ENCODE measurements around the gene FAM163B.

Gene FAM163B

DNA sequence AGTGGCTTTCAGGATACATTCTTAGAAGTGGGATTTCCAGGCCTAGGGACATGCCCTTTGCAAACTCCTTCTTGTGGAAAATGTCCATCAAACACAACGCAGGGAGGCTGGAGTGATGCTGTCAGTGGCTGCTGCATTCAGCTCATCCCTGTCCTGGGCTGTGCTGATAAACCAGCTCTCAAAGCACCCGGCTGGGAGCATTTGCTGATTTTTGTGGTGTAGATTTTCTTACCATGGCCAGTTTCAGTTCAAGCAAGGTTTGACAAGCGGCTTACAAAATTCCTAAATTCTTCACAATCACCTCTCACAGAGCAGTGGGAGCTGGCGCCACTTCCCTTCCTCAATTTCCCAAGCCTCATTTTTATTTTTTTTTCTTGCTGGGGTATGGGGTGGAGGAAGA, 28.2 kb downstream of the FAM163B start:
- H3K4me3 ChIP-seq (ENCODE audit: low read length): no peak overlapping the region
- no peak for TF ChIP-seq ZNF274 (IDR thresholded peaks at IDR 0.05; ENCODE audit: low read depth, low read length)

GRCh38 chr9:133580419-133580738, 28.8 kb downstream of the FAM163B start:
- H3K4me3 ChIP-seq (ENCODE audit: low read length): no peak overlapping the region
- TF ChIP-seq ZNF274 (IDR thresholded peaks at IDR 0.05; ENCODE audit: low read depth, low read length): no peak

DNA sequence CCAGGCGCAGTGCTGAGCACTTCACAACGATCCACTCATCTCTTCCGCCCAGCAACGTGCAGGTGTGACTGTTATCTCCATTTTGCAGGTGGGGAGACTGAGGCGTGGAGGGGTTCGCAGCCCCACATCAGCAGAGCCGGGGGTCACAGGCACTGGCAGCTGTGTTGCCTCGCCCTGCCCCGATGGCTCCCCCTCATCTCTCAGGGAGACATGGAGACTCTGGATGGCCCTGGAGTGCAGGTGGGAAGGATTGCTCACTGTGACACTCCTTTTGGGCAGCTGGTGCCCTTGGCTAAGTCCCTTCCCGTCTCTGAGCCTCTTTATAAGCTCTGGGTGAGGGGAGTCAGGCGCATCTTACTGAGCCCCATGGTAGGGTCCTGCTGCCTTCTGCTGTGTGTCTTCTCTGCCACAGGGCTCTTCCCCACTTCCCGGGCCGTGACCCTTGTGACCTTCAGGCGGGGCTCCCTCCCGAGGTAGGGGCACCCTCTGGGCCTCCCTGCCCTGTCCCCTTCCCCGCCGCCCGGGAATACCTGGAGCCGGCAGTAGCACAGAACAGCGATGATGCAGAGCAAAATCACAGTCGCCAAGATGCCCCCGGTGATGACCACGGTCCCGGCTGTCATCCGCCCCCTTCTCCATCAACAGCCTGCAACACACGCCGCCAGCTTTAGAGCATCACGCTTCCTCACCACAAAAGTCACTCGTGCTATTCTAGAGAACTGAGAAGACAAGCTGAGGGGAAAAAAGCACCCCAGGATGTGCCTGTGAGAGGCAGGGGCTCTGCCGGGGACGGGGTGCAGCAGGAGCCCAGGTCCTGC, 29.4 kb downstream of the FAM163B start:
- TF ChIP-seq ZNF274 (IDR thresholded peaks at IDR 0.05; ENCODE audit: low read depth, low read length): no peak
- H3K4me3 ChIP-seq (ENCODE audit: low read length): no peak overlapping the region

DNA sequence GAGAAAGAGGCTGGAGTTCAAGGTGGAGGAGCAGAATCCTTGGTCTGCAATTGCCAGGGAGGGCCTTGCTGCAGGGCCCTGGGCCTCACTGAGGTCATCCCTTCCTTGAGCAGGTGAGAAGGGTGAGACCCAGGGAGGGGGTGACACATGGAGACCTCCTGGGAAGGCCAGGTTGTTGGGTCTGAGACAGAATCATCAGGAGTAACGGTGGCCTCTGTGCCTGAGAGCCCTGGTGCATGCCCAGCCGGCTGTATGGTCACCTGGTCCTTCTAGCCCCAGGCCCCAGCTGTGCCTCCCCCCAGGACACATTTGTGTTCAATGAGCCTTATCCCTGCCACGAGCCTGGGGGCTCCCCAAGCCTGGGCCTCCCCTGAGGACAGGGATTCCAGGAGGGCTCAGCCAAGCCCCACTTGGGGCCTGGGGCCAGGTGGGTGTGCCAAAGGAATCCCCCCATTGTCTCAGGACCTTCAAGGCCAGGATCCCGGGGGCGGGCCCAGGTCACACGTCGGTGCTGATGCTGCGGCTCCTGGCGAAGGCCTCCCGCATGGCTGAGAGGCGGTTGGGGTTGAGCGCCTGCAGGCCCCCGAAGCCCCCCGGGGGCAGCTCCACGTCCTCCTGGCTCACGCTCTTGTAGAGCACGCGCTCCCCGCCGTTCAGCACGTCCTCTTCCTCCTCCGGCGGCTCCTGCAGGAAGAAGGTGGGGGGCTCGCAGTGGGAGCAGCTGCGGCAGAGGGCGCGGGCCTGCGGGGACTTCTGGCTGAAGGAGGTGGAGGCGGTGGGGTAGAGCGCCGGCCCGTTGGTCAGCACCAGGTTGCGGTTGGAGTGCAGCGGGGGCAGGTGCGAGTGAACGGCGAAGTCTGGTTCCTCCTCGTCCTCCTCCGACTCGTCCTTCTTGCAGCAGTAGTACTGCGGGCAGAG, 30.4 kb downstream of the FAM163B start:
- H3K4me3 ChIP-seq (ENCODE audit: low read length): no peak overlapping the region
- TF ChIP-seq ZNF274 (IDR thresholded peaks at IDR 0.05; ENCODE audit: low read depth, low read length): no peak

- H3K4me3 ChIP-seq (ENCODE audit: low read length): no peak overlapping the region
- TF ChIP-seq ZNF274 (IDR thresholded peaks at IDR 0.05; ENCODE audit: low read depth, low read length): no peak
These were observed 31.5 kb downstream of the FAM163B start for GRCh38 chr9:133577737-133578112.

GRCh38 chr9:133576875-133577736, 32.1 kb downstream of the FAM163B start:
- no peak overlapping the region for H3K4me3 ChIP-seq (ENCODE audit: low read length)

GRCh38 chr9:133576031-133576874, 32.9 kb downstream of the FAM163B start:
- no peak overlapping the region for H3K4me3 ChIP-seq (ENCODE audit: low read length)
- no peak for TF ChIP-seq ZNF274 (IDR thresholded peaks at IDR 0.05; ENCODE audit: low read depth, low read length)

More at GRCh38 chr9:133576875-133577736, 32.1 kb downstream of the FAM163B start:
- no peak for TF ChIP-seq ZNF274 (IDR thresholded peaks at IDR 0.05; ENCODE audit: low read depth, low read length)

GRCh38 chr9:133575186-133576030, 33.8 kb downstream of the FAM163B start:
- H3K4me3 ChIP-seq (ENCODE audit: low read length): no peak overlapping the region
- no peak for TF ChIP-seq ZNF274 (IDR thresholded peaks at IDR 0.05; ENCODE audit: low read depth, low read length)

DNA sequence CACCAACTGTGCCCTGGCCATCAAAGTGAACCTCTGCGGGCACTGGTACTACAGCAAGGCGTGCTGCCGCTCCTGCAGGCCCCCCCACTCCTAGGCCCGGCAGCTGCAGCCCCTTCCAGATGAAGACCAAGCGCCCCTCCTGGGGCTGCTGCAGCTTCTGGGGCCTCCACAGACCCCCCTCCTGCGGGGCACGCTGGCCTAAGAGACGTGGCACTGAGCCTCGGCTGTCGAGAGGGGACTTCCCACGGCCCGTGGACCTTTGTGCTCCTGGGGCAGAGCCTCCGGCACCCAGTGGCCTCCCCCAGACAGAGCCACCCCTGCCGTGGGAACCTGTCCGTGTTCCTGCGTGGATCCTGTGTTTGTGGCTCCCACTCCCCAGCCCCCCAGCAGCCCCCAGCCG, 34.4 kb downstream of the FAM163B start:
- TF ChIP-seq ZNF274 (IDR thresholded peaks at IDR 0.05; ENCODE audit: low read depth, low read length): no peak
- no peak overlapping the region for H3K4me3 ChIP-seq (ENCODE audit: low read length)

- H3K4me3 ChIP-seq (ENCODE audit: low read length): no peak overlapping the region
- TF ChIP-seq ZNF274 (IDR thresholded peaks at IDR 0.05; ENCODE audit: low read depth, low read length): no peak
These were observed 35.2 kb downstream of the FAM163B start for GRCh38 chr9:133573791-133574515.

DNA sequence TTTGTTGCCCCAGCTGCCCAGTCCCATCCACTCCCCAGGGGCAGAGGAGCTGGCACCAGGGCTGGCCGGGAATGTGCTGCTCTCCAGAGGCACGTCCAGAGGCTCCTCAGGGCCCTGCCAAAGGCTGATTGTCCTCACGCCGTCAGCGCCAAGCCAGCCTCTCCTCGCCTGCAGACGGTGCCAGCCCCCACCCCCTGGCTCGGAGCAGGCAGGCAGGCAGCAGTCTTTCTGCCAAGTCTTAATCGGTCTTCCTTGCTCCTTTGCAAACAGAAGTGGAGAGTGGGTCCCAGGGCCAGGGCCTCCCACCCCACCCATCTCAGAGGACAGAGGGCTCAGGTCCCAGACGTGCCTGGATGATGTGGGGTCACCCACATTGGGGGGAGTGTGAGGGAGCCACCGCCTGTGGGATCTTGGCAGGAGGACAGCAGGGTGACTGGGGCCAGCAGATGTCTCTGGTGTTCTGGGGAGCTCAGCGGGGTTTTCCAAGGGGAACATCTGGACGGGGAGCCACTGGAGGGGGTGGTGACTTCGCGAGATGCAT, 36.3 kb downstream of the FAM163B start:
- no peak for TF ChIP-seq ZNF274 (IDR thresholded peaks at IDR 0.05; ENCODE audit: low read depth, low read length)
- no peak overlapping the region for H3K4me3 ChIP-seq (ENCODE audit: low read length)
